NCI-H2171 treated with DMSO at 0.1 percent for 48 hours (cell line): ENCODE data around the gene MMP2.

Experiments used
- DNase-seq: peaks from one replicate; lab custom pipeline; 2025; lab: John Stamatoyannopoulos, UW

MMP2 gene

DNA sequence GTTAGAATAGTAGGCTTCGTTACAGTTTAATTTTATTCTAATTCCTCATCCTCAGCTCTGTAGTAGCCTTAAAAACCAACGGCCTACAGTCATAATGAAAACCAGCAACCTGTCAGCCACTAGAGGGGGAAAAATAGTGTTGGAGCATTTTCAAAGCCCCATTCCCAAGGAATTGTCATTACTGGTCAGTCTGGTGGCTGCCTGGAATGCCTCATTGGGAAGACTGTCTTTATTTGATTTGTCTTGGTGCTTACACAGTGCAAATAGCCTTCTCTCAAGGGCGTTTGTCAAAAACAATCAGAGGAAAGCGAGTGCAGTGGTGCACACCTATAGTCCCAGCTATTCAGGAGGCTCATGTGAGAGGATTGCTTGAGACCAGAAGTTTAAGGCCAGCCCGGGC is 34.6 kb downstream of the MMP2 start:
- DNase-seq, result no peak

- no peak for DNase-seq
Observed at GRCh38 chr16:55515111-55515510, 36.1 kb downstream of the MMP2 start.

DNA sequence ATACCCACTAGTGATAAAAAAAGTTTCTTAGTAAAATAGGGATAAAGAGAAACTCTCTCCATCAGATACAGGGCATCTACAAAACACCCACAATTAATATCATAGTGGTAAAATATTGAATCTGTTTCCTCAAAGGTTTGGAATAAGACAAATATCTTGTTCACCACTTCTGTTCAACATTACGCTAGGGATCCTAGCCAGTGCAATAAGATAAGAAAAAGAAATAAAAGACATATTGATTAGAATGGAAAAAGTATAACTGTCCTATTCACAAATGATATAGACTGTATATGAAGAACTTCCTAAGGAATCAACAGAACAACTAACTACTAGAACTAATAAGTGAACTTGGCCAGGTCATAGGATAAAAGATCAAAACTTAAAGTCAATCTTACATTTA is 42.8 kb downstream of the MMP2 start:
- no peak for DNase-seq

DNA sequence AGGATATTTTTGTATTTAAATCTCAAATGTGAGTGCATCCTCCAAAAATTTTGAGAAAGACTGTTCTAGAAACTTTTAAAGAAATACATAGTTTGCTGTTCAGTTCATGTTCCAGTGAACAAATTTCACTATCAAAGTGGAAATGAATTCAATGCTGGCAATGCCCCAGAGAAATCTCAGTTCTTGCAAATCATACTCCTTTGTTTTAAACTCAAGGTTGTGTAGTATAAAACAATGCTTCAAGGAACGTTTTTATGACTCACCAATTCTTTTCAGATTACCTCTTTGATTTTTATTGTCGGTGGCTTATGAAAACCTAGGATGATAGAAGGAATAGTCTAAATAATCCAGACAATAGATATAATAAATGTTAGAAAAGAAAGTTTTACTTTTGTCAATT is 47.4 kb downstream of the MMP2 start:
- no peak for DNase-seq

- no peak for DNase-seq
Observed at GRCh38 chr16:55527885-55528284, 48.9 kb downstream of the MMP2 start.

DNA sequence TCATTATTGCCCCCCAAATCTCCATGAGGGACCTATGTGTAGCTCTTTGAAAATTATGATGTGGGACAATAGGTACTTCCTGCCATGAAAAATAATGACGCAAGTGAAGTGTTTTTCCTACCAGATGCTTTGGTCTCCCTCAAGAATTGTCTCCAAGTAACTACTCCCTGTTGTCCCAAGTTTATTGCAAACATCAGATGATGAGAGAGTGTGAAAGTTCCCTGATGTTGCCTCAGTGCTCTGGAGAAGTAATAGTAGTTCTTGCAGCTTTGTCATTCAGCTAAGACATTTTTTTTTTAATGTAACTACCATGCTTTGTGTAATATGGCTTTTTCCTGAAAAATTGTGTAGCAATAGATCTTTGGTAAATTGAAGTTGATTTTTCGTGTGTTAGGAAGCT is 50.0 kb downstream of the MMP2 start:
- DNase-seq, result no peak

GRCh38 chr16:55530316-55530856 is 51.4 kb downstream of the MMP2 start:
- no peak for DNase-seq

- no peak for DNase-seq
Observed at GRCh38 chr16:55532227-55532626, 53.2 kb downstream of the MMP2 start.

DNA sequence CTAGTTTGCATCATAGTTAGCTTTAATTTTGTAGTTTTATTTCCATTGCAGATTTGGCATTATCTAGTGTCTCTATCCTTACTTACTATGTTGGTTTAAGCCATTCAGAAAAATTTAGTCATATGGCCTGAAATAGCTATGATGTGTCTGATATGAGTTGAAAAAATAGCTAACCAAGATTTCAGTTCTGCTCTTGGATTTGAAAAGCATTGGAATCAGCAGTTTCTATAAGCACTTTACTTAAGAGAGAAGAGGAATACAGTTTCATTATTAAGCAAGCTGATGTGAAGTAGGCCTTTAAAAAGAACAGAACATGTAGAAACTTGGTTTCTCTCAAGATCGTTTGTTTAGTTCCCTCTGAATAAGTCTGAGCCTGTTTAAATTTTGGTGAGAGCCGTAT is 55.8 kb downstream of the MMP2 start:
- DNase-seq, result no peak

- DNase-seq, result no peak
Observed at GRCh38 chr16:55539049-55539448, 60.1 kb downstream of the MMP2 start.

- DNase-seq, result no peak
Observed at GRCh38 chr16:55539488-55539887, 60.5 kb downstream of the MMP2 start.

- DNase-seq, result no peak
Observed at GRCh38 chr16:55540221-55540620, 61.2 kb downstream of the MMP2 start.

- no peak for DNase-seq
Observed at GRCh38 chr16:55542459-55543082, 63.6 kb downstream of the MMP2 start.

GRCh38 chr16:55543472-55543871 is 64.5 kb downstream of the MMP2 start:
- DNase-seq, result peak; percentile 3

- no peak for DNase-seq
Observed at GRCh38 chr16:55552621-55553020, 73.6 kb downstream of the MMP2 start.

- DNase-seq, result no peak
Observed at GRCh38 chr16:55555436-55555835, 76.4 kb downstream of the MMP2 start.
